ENCODE results near the gene LZIC. TPM values are rescaled to one million over a fixed set of nuclear protein-coding genes. Genes with fewer than 3 reads are reported as not detected.

LZIC gene
- total and polyA plus RNA-seq, 2 of the 13 experiments (the other 11 are each of a cell fraction or from before 2014, with no cell fraction given): 25.2 to 71.8 TPM

- TF ChIP-seq IRF9 (CRISPR knock-in tag; IDR thresholded peaks at IDR 0.05; ENCODE audit: borderline replicate concordance) (no peak; the same call in 1 of the 2 replicates), U2AF2 (IDR thresholded peaks at IDR 0.05; ENCODE audit: low read depth, low read length) (no peak), CHCHD3 (CRISPR knock-in tag; IDR thresholded peaks at IDR 0.05) (no peak), JUND (CRISPR knock-in tag; IDR thresholded peaks at IDR 0.05) (no peak), RFX5 (IDR thresholded peaks at IDR 0.05; ENCODE audit: low read depth, low read length) (no peak), ZNF33A (CRISPR knock-in tag; IDR thresholded peaks at IDR 0.05; ENCODE audit: borderline replicate concordance) (no peak), ZFP41 (CRISPR knock-in tag; IDR thresholded peaks at IDR 0.05; ENCODE audit: borderline replicate concordance) (no peak), ZNF276 (CRISPR knock-in tag; IDR thresholded peaks at IDR 0.05; ENCODE audit: low read depth) (no peak), ATF1 (CRISPR knock-in tag; IDR thresholded peaks at IDR 0.05) (0 out of 2 replicates have a peak, but pooled peaks have one; percentile 18), ZNF883 (CRISPR knock-in tag; IDR thresholded peaks at IDR 0.05; ENCODE audit: not compliant biosample characterization) (peak; percentile 61), YEATS2 (CRISPR knock-in tag; IDR thresholded peaks at IDR 0.05; ENCODE audit: borderline replicate concordance) (peak; percentile 20; the same call in 1 of the 2 replicates), NCOR1 (IDR thresholded peaks at IDR 0.05; ENCODE audit: borderline replicate concordance, low read length) (no peak), BCLAF1 (IDR thresholded peaks at IDR 0.05) (no peak), DBP (CRISPR knock-in tag; IDR thresholded peaks at IDR 0.05; ENCODE audit: not compliant biosample characterization) (peak; percentile 45), ZNF136 (CRISPR knock-in tag; IDR thresholded peaks at IDR 0.05; ENCODE audit: low read depth) (no peak), ZSCAN31 (CRISPR knock-in tag; IDR thresholded peaks at IDR 0.05; ENCODE audit: low read depth) (peak; percentile 51; the same call in 1 of the 2 replicates), ZNF746 (CRISPR knock-in tag; IDR thresholded peaks at IDR 0.05) (no peak), NFYB (CRISPR knock-in tag; IDR thresholded peaks at IDR 0.05) (peak; percentile 76), ZNF674 (CRISPR knock-in tag; IDR thresholded peaks at IDR 0.05; ENCODE audit: low read depth) (no peak)
These were observed 32.6 kb downstream of the LZIC start (continued) for GRCh38 chr1:9910423-9911178.
